SK-N-MC (cell line): Measurements from ENCODE around the gene TCOF1.

Experiments used
- DNase-seq: peaks from one replicate; pipeline ENCODE4 v3.0.0-alpha.2; 2011; ENCODE audit warnings: low read depth, low spot score
- H3K27ac ChIP-seq: fragments of 200-600 bp; sonication (generic); 2 replicates; pipeline ENCODE4 v1.5.1; 2016; ENCODE audit warnings: mixed run types
- H3K36me3 ChIP-seq: fragments of 200-600 bp; sonication (generic); 2 replicates; pipeline ENCODE4 v1.6.1; 2017; ENCODE audit warnings: antibody characterized with exemption, low read length, mixed read lengths; ENCODE audit not compliant: insufficient read depth
- H3K4me3 ChIP-seq: fragments of 200-600 bp; sonication (generic); 2 replicates; pipeline ENCODE4 v1.5.1; 2016
- H3K9ac ChIP-seq: fragments of 200-600 bp; sonication (generic); 2 replicates; pipeline ENCODE4 v1.8.0; 2017; ENCODE audit warnings: mixed run types, mixed read lengths; ENCODE audit not compliant: insufficient read length
- H3K9me3 ChIP-seq: fragments of 200-600 bp; sonication (generic); 2 replicates; pipeline ENCODE4 v1.6.1; 2017; ENCODE audit warnings: low read depth, mild to moderate bottlenecking, antibody characterized with exemption, low read length, moderate library complexity, mixed read lengths
- EZH2 ChIP-seq: fragments of 200-600 bp; sonication (generic); IDR thresholded peaks from one replicate; pipeline ENCODE4 v1.6.1; 2017; ENCODE audit warnings: antibody characterized with exemption
- FOXP2 ChIP-seq: optimal IDR thresholded peaks from 2 replicates; pipeline ENCODE3; 2011; ENCODE audit warnings: mild to moderate bottlenecking, moderate library complexity; ENCODE audit not compliant: insufficient read depth; ENCODE audit errors: extremely low read length, control extremely low read depth
- POLR2AphosphoS5 ChIP-seq: IDR thresholded peaks from 2 replicates; pipeline ENCODE4 v1.6.1; 2012; ENCODE audit warnings: mild to moderate bottlenecking, low read depth, low read length, borderline replicate concordance

The TCOF1 gene

GRCh38 chr5:150333400-150333799 is 24.1 kb upstream of the TCOF1 start:
- no peak for DNase-seq
- Histone ChIP-seq H3K9me3 (no peaks in the 10 kb centered on the region), H3K4me3 (no peak overlapping the region), H3K9ac (no peak overlapping the region), H3K36me3 (no peaks in the 10 kb centered on the region), H3K27ac (no peak overlapping the region)
- TF ChIP-seq EZH2 = no peak
- no peak for TF ChIP-seq POLR2AphosphoS5
- no peak for TF ChIP-seq FOXP2

- Histone ChIP-seq H3K9ac (no peak overlapping the region), H3K36me3 (no peaks in the 10 kb centered on the region), H3K9me3 (no peaks in the 10 kb centered on the region), H3K4me3 (no peak overlapping the region), H3K27ac (no peak overlapping the region)
- no peak for DNase-seq
- no peak for TF ChIP-seq FOXP2
- TF ChIP-seq EZH2 = no peak
- no peak for TF ChIP-seq POLR2AphosphoS5
Observed at GRCh38 chr5:150335778-150336177, 21.7 kb upstream of the TCOF1 start.

DNA sequence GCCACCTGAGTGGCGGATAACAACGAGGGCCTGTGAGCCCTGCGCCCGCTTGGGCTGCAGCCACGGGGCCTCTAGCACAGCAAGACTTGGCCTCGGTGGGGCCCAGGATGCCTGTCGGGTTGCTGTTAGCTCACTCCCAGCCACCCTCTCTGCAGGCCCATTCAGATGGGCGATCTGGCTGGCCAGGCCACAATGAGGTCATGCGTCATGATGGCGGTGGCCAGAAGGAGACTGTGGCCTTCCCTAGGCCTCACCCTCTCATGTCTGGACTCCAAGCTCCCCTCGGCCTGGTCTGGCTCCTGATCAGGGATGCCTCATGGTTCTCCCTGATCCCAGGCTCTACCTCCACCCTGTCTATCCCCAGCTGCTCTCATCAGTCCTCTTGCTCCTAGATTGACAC is 19.0 kb upstream of the TCOF1 start:
- no peaks in the 10 kb centered on the region for H3K36me3 ChIP-seq
- TF ChIP-seq EZH2 = no peak
- TF ChIP-seq FOXP2 = no peak
- no peak for TF ChIP-seq POLR2AphosphoS5
- no peak for DNase-seq
- H3K9me3 ChIP-seq = no peaks in the 10 kb centered on the region
- H3K27ac ChIP-seq = no peak overlapping the region
- no peak overlapping the region for H3K9ac ChIP-seq
- H3K4me3 ChIP-seq = no peak overlapping the region

GRCh38 chr5:150339165-150339564 is 18.3 kb upstream of the TCOF1 start:
- Histone ChIP-seq H3K36me3 (no peaks in the 10 kb centered on the region), H3K27ac (no peak overlapping the region), H3K4me3 (no peak overlapping the region), H3K9ac (no peak overlapping the region), H3K9me3 (no peaks in the 10 kb centered on the region)
- TF ChIP-seq POLR2AphosphoS5 = no peak
- no peak for TF ChIP-seq FOXP2
- TF ChIP-seq EZH2 = no peak
- DNase-seq = no peak

- no peaks in the 10 kb centered on the region for H3K36me3 ChIP-seq
- H3K9ac ChIP-seq = no peak overlapping the region
- DNase-seq = no peak
- no peaks in the 10 kb centered on the region for H3K9me3 ChIP-seq
- no peak overlapping the region for H3K4me3 ChIP-seq
- TF ChIP-seq EZH2 (no peak), POLR2AphosphoS5 (no peak), FOXP2 (no peak)
- H3K27ac ChIP-seq = no peak overlapping the region
Observed at GRCh38 chr5:150339841-150340240, 17.7 kb upstream of the TCOF1 start.

DNA sequence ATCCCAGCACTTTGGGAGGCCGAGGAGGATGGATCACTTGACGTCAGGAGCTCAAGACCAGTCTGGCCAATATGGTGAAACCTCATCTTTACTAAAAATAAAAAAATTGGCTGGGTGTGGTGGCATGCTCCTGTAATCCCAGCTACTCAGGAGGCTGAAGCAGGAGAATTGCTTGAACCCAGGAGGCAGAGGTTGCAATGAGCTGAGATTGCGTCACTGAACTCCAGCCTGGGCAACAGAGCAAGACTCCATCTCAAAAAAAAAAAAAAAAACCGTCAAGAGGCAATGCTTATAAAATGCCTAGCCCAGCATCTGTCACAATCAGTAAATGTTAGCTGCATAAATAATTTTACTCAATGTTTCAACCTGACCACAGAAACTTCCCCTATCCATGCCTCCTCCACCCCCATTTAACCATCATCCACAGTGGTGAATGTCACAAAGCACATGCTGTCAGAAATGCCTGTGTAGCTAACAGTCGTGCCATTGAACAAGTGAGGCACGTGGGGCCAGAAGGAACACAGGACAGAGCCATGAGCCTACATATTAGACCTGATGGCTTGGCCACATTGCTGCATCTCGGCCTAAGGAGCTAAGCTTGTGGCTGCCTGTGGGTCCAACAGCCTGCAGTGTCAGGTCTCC is 16.8 kb upstream of the TCOF1 start:
- Histone ChIP-seq H3K9me3 (no peaks in the 10 kb centered on the region), H3K4me3 (no peak overlapping the region), H3K27ac (no peak overlapping the region), H3K9ac (no peak overlapping the region), H3K36me3 (no peaks in the 10 kb centered on the region)
- TF ChIP-seq FOXP2 (no peak), POLR2AphosphoS5 (no peak), EZH2 (no peak)
- no peak for DNase-seq

GRCh38 chr5:150341331-150341730 is 16.2 kb upstream of the TCOF1 start:
- no peak overlapping the region for H3K27ac ChIP-seq
- no peak overlapping the region for H3K9ac ChIP-seq
- no peaks in the 10 kb centered on the region for H3K9me3 ChIP-seq
- no peak overlapping the region for H3K4me3 ChIP-seq
- DNase-seq = no peak
- TF ChIP-seq POLR2AphosphoS5 (no peak), EZH2 (no peak), FOXP2 (no peak)
- H3K36me3 ChIP-seq = no peaks in the 10 kb centered on the region

GRCh38 chr5:150341989-150342388 is 15.5 kb upstream of the TCOF1 start:
- Histone ChIP-seq H3K9me3 (no peaks in the 10 kb centered on the region), H3K36me3 (no peaks in the 10 kb centered on the region), H3K27ac (no peak overlapping the region), H3K9ac (no peak overlapping the region), H3K4me3 (no peak overlapping the region)
- DNase-seq = no peak
- TF ChIP-seq EZH2 (no peak), POLR2AphosphoS5 (no peak), FOXP2 (no peak)

DNA sequence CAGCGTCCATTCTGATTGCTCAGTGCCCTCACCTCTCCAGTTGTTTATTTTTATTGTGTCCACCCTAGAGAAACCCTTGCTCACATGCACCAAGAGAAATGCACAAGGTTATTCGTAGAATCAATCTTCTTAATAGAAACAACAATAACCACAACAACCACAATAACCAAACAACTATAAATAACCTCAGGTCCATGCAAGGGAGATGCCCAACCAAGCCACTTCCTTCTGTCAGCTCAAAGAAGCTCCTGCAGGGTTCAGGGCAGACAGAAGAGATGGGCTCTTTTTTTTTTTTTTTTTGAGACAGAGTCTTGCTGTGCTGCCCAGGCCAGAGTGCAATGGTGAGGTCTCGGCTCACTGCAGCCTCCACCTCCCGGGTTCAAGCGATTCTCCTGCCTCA is 14.9 kb upstream of the TCOF1 start:
- no peak for TF ChIP-seq POLR2AphosphoS5
- no peak for TF ChIP-seq FOXP2
- no peak for TF ChIP-seq EZH2
- no peaks in the 10 kb centered on the region for H3K9me3 ChIP-seq
- H3K27ac ChIP-seq = no peak overlapping the region
- H3K36me3 ChIP-seq = no peaks in the 10 kb centered on the region
- no peak for DNase-seq
- H3K9ac ChIP-seq = no peak overlapping the region
- H3K4me3 ChIP-seq = no peak overlapping the region
